K562 (cell line): Measurements from ENCODE around the gene ARHGEF25. TPM values are rescaled to one million over a fixed set of nuclear protein-coding genes. Genes with fewer than 3 reads are reported as not detected.
"Not testable (repeated sequence)": the region's sequence is repeated elsewhere in the genome, so short reads cannot be mapped to it uniquely, and the experiment has no call there.

Experiments used
- ATAC-seq: fragments of 200-7000 bp; cut with Tn5 transposase; 3 replicates; pipeline ENCODE4 v1.9.1; 2020; ENCODE audit warnings: moderate library complexity
- BruUV-seq: library from RNA; stranded (reverse); fragments of 400-500 nt; replicated peaks from 2 replicates; lab custom pipeline; 2021; lab: Mats Ljungman, UMichigan
- CTCF ChIA-PET: fragments of 300-600 bp; formaldehyde crosslinking; extraction: SDS; loops from one replicate; lab custom pipeline; 2021; ENCODE audit warnings: low intra/inter-chr PET ratio; lab: Yijun Ruan, JAX
- POLR2A ChIA-PET: fragments of 300-600, 350-650 bp; sonication (Branson Sonifier 250); formaldehyde crosslinking; extraction: SDS; loops from one replicate; lab custom pipeline; 2021; ENCODE audit warnings: antibody characterized with exemption, inconsistent platforms; lab: Yijun Ruan, JAX
- DNase-seq, 4 experiments: peaks; one replicate each; pipeline versions ENCODE4 v3.0.0 to v3.0.0-alpha.2; 2011 to 2018; ENCODE audit warnings: low spot score in 3 of 4, mixed read lengths in 3 of 4; ENCODE audit errors: extremely low read depth in 1 of 4
- FAIRE-seq: peaks from 2 replicates; lab custom pipeline; 2011; peaks lifted over from hg19 to GRCh38; lab: Jason Lieb, UNC
- H2AFZ ChIP-seq: 2 replicates; pipeline ENCODE4 v1.6.0; 2011; ENCODE audit warnings: low read depth, low read length, control low read depth, inconsistent platforms
- H3K27ac ChIP-seq: fragments of 200-600 bp; 3 replicates; pipeline ENCODE4 v1.8.0; 2011; ENCODE audit warnings: low read depth, mild to moderate bottlenecking, control low read depth, inconsistent platforms, low read length, moderate library complexity, mixed read lengths; ENCODE audit errors: extremely low read depth
- H3K27me3 ChIP-seq, 2 experiments: fragments of 300-600 bp in 1 of 2; 2 replicates in 1 of 2; 3 replicates in 1 of 2; pipeline versions ENCODE4 v1.6.0 to v1.8.0; 2011; ENCODE audit warnings: inconsistent platforms in 2 of 2, low read length in 2 of 2, mild to moderate bottlenecking in 1 of 2, mixed read lengths in 1 of 2, moderate library complexity in 1 of 2; ENCODE audit not compliant: control insufficient read depth in 2 of 2, insufficient read depth in 2 of 2
- H3K36me3 ChIP-seq: fragments of 300-600 bp; 3 replicates; pipeline ENCODE4 v1.8.0; 2011; ENCODE audit warnings: mild to moderate bottlenecking, low read length, inconsistent platforms; ENCODE audit not compliant: control insufficient read depth, insufficient read depth
- H3K4me1 ChIP-seq, 2 experiments: fragments of 200-600 bp in 1 of 2; replicated peaks in 1 of 2; 2 replicates in 1 of 2; 3 replicates in 1 of 2; pipeline versions ENCODE4 v1.5.1 to v1.8.0; 2011; ENCODE audit warnings: inconsistent platforms in 2 of 2, low read length in 2 of 2, mild to moderate bottlenecking in 1 of 2, mixed read lengths in 1 of 2, moderate library complexity in 1 of 2; ENCODE audit not compliant: control insufficient read depth in 2 of 2, insufficient read depth in 2 of 2
- H3K4me2 ChIP-seq: 2 replicates; pipeline ENCODE4 v1.6.1; 2011; ENCODE audit warnings: low read length, control low read depth, inconsistent platforms, mixed read lengths; ENCODE audit not compliant: insufficient read depth
- H3K4me3 ChIP-seq: fragments of 200-600 bp; sonication (generic), shearing (Covaris generic); 2 replicates; pipeline ENCODE4 v1.5.1; 2016; ENCODE audit warnings: control low read depth, inconsistent platforms
- H3K79me2 ChIP-seq: fragments of 200-600 bp; 3 replicates; pipeline ENCODE4 v1.8.0; 2011; ENCODE audit warnings: low read length, inconsistent platforms; ENCODE audit not compliant: control insufficient read depth, insufficient read depth
- H3K9ac ChIP-seq, 2 experiments: 2 replicates each; pipeline versions ENCODE4 v1.6.0 to v1.6.1; 2011; ENCODE audit warnings: low read depth in 2 of 2, low read length in 2 of 2, control low read depth in 1 of 2, inconsistent platforms in 1 of 2, mild to moderate bottlenecking in 1 of 2, mixed read lengths in 1 of 2; ENCODE audit not compliant: insufficient read depth in 1 of 2
- H3K9me1 ChIP-seq: one replicate; pipeline ENCODE4 v1.6.0; 2011; ENCODE audit warnings: inconsistent platforms, mild to moderate bottlenecking, low read length, moderate library complexity; ENCODE audit not compliant: control insufficient read depth, insufficient read depth
- H3K9me3 ChIP-seq: replicated peaks from 2 replicates; pipeline ENCODE4 v1.5.1; 2011; ENCODE audit warnings: low read depth, low read length, inconsistent platforms; ENCODE audit not compliant: control insufficient read depth, insufficient read depth
- H4K20me1 ChIP-seq: replicated peaks from 2 replicates; pipeline ENCODE4 v1.6.1; 2011; ENCODE audit warnings: low read length, inconsistent platforms, mixed read lengths; ENCODE audit not compliant: control insufficient read depth, insufficient read depth
- BHLHE40 ChIP-seq: IDR thresholded peaks from 2 replicates; pipeline ENCODE4 v1.6.1; 2011; ENCODE audit warnings: low read length, improper control_type of control experiment
- ZBTB1 ChIP-seq: sonication (generic); formaldehyde crosslinking; IDR thresholded peaks from 2 replicates; pipeline ENCODE4 v1.8.1; 2023; ENCODE audit warnings: missing genetic modification reagents, low read depth, mild to moderate bottlenecking, borderline replicate concordance
- WGBS: fragments of 100-300 bp; shearing (Covaris generic); methylation state at CpG from one replicate; pipeline ENCODE4 v1.1.6; 2016; ENCODE audit warnings: low coverage, mixed read lengths; ENCODE audit not compliant: insufficient coverage; ENCODE audit errors: missing lambda C conversion rate; 5-methylcytosine and 5-hydroxymethylcytosine counted together
- in situ Hi-C: fragments of 300-500 bp; cut with MboI; formaldehyde crosslinking; loops from 4 replicates; pipeline ENCODE4 v1.15.0; 2018; ENCODE audit warnings: inconsistent platforms, mixed read lengths
- intact Hi-C: fragments of 100-400 bp; cut with micrococcal nuclease; formaldehyde crosslinking; loops from 2 replicates; pipeline ENCODE4 v1.14.2; 2022
- polyA plus RNA-seq, 8 experiments: library from polyadenylated mRNA; depleted of rRNA in 4 of 8; stranded (reverse) in 5 of 8; unstranded in 3 of 8; fragments of >200 nt; fragmentation: Nextera tagmentation in 2 of 8; fragmentation: Illumina TruSeq in 1 of 8; extraction: Ambion mirVana in 2 of 8; extraction: Trizol in 1 of 8; gene quantifications; 2 replicates each; pipeline versions ENCODE4 v1.2.1 to v1.2.3, GENCODE V29; 2011 to 2014; ENCODE audit warnings: inconsistent platforms in 1 of 8, missing spikeins in 1 of 8
- total RNA-seq, 7 experiments: library from RNA; depleted of rRNA in 6 of 7; stranded (reverse); fragments of >200 nt in 6 of 7; fragmentation: Illumina TruSeq in 2 of 7; extraction: Trizol in 2 of 7; gene quantifications; 2 replicates each; pipeline versions ENCODE4 v1.2.1 to v1.2.3, GENCODE V29; 2011 to 2021; ENCODE audit warnings: low replicate concordance in 1 of 7

Gene ARHGEF25
- total and polyA plus RNA-seq, 9 of the 15 experiments (the other 6 are each of a cell fraction or from before 2014, with no cell fraction given), result 0.13 to 17.3 (median 11.6) TPM

GRCh38 chr12:57617942-57618341, 6.7 kb downstream of the ARHGEF25 start:
- H4K20me1 ChIP-seq, result no peaks in the 10 kb centered on the region
- no peak overlapping the region for H2AFZ ChIP-seq
- intact Hi-C loops, result no loop called here
- 46% methylated on average over 9 of the region's 11 CpGs for WGBS
- ChIA-PET POLR2A (no interaction called here), CTCF (no interaction called here)
- no TSS peak for BruUV-seq
- H3K27me3 ChIP-seq, result no peaks in the 10 kb centered on the region
- H3K9me3 ChIP-seq, result no peaks in the 10 kb centered on the region
- FAIRE-seq, result no peak
- peak; percentile 52 for TF ChIP-seq BHLHE40
- TF ChIP-seq ZBTB1 (CRISPR knock-in tag), result no peak
- ATAC-seq, result no peak
- no peak overlapping the region for H3K27ac ChIP-seq
- H3K4me3 ChIP-seq, result no peak overlapping the region
- H3K79me2 ChIP-seq, result no peaks in the 10 kb centered on the region
- in situ Hi-C loops, result no loop called here
- peaks cover 4% of the 10 kb centered on the region for H3K9me1 ChIP-seq
- no peak for DNase-seq
- peaks cover 45 to 56% of the 10 kb centered on the region in 2 experiments for H3K4me1 ChIP-seq
- H3K4me2 ChIP-seq, result no peak overlapping the region
- H3K36me3 ChIP-seq, result peaks cover 16% of the 10 kb centered on the region; the same call in 2 of the 3 replicates
- H3K9ac ChIP-seq, result no peak overlapping the region

GRCh38 chr12:57618431-57618830, 7.2 kb downstream of the ARHGEF25 start:
- CTCF ChIA-PET, H3K27ac ChIP-seq, H3K27me3 ChIP-seq, H4K20me1 ChIP-seq, ATAC-seq, BruUV-seq, H3K9me3 ChIP-seq, H3K4me2 ChIP-seq, H3K9ac ChIP-seq, intact Hi-C loops, FAIRE-seq, H3K79me2 ChIP-seq, DNase-seq, in situ Hi-C loops, H3K4me3 ChIP-seq, H3K9me1 ChIP-seq, H2AFZ ChIP-seq, POLR2A ChIA-PET: not testable (repeated sequence)
- H3K36me3 ChIP-seq, result peaks cover 16% of the 10 kb centered on the region; the same call in 2 of the 3 replicates
- H3K4me1 ChIP-seq, result peaks cover 42 to 52% of the 10 kb centered on the region in 2 experiments
- 65% methylated on average over 6 of the region's 6 CpGs for WGBS
